CD8-positive, alpha-beta memory T cell (primary cell): ENCODE measurements around the gene UBE2N. TPM values are rescaled to one million over a fixed set of nuclear protein-coding genes. Genes with fewer than 3 reads are reported as not detected.
"Not testable (repeated sequence)": the region's sequence is repeated elsewhere in the genome, so short reads cannot be mapped to it uniquely, and the experiment has no call there.

ENCODE experiments used
- CTCF ChIA-PET: fragments of 350-600 bp; sonication (Branson Sonifier 250); formaldehyde crosslinking; loops from one replicate; lab custom pipeline; 2021; ENCODE audit warnings: antibody characterized with exemption; lab: Charles Lee
- POLR2A ChIA-PET: fragments of 350-600 bp; sonication (Branson Sonifier 250); formaldehyde crosslinking; loops from one replicate; lab custom pipeline; 2021; ENCODE audit warnings: antibody characterized with exemption; lab: Charles Lee
- DNase-seq, 5 donors: peaks; one replicate each; pipeline versions ENCODE4 v3.0.0 to v3.0.0-alpha.2; 2020 to 2022; ENCODE audit warnings: mixed read lengths in 1 of 5
- H3K27ac ChIP-seq: one replicate; pipeline ENCODE4 v1.7.0; 2013; ENCODE audit warnings: low read depth, mild to moderate bottlenecking, low read length, moderate library complexity
- H3K27me3 ChIP-seq: 2 replicates; pipeline ENCODE4 v1.7.0; 2013; ENCODE audit warnings: low read length, mild to moderate bottlenecking; ENCODE audit not compliant: insufficient read depth, poor library complexity, severe bottlenecking
- H3K36me3 ChIP-seq: 2 replicates; pipeline ENCODE4 v1.7.0; 2013; ENCODE audit warnings: mild to moderate bottlenecking, low read length, moderate library complexity; ENCODE audit not compliant: insufficient read depth
- H3K4me1 ChIP-seq: 2 replicates; pipeline ENCODE4 v1.7.0; 2013; ENCODE audit warnings: mild to moderate bottlenecking, low read length, moderate library complexity; ENCODE audit not compliant: insufficient read depth
- H3K4me3 ChIP-seq: 2 replicates; pipeline ENCODE4 v1.7.0; 2013; ENCODE audit warnings: mild to moderate bottlenecking, low read length
- H3K9me3 ChIP-seq: 2 replicates; pipeline ENCODE4 v1.7.0; 2013; ENCODE audit warnings: mild to moderate bottlenecking, low read length
- H3K27ac Mint-ChIP-seq, 8 donors: one replicate each; pipeline ENCODE4 v1.8.0; 2020 to 2021; ENCODE audit warnings: mixed read lengths in 8 of 8, mild to moderate bottlenecking in 6 of 8, inconsistent platforms in 3 of 8, moderate library complexity in 3 of 8
- H3K27me3 Mint-ChIP-seq, 2 donors: one replicate each; pipeline ENCODE4 v1.8.0; 2020 to 2021; ENCODE audit warnings: mixed read lengths in 2 of 2, mild to moderate bottlenecking in 1 of 2, moderate library complexity in 1 of 2
- H3K36me3 Mint-ChIP-seq, 3 donors: one replicate each; pipeline ENCODE4 v1.8.0; 2020 to 2021; ENCODE audit warnings: mixed read lengths in 3 of 3, inconsistent platforms in 1 of 3, mild to moderate bottlenecking in 1 of 3
- H3K4me1 Mint-ChIP-seq, 3 donors: one replicate each; pipeline ENCODE4 v1.8.0; 2020 to 2021; ENCODE audit warnings: mixed read lengths in 3 of 3, inconsistent platforms in 1 of 3, mild to moderate bottlenecking in 1 of 3
- H3K4me3 Mint-ChIP-seq, 7 donors: one replicate each; pipeline ENCODE4 v1.8.0; 2020 to 2021; ENCODE audit warnings: mixed read lengths in 7 of 7, mild to moderate bottlenecking in 6 of 7, moderate library complexity in 4 of 7, inconsistent platforms in 2 of 7
- H3K9me3 Mint-ChIP-seq, 5 donors: one replicate each; pipeline ENCODE4 v1.8.0; 2020 to 2022; ENCODE audit warnings: mixed read lengths in 5 of 5, mild to moderate bottlenecking in 3 of 5, moderate library complexity in 2 of 5, inconsistent platforms in 1 of 5
- polyA plus RNA-seq: library from polyadenylated mRNA; unstranded; fragments of 300-500 nt; fragmentation: Illumina TruSeq; gene quantifications from one replicate; pipeline ENCODE4 v1.2.3, GENCODE V29; 2021
- total RNA-seq, 2 experiments: library from RNA; stranded (reverse); gene quantifications; one replicate each; pipeline ENCODE4 v1.2.3, GENCODE V29; 2021

UBE2N gene
- total and polyA plus RNA-seq, 3 experiments from 2014 or later, result 157 to 244 (median 236) TPM

DNA sequence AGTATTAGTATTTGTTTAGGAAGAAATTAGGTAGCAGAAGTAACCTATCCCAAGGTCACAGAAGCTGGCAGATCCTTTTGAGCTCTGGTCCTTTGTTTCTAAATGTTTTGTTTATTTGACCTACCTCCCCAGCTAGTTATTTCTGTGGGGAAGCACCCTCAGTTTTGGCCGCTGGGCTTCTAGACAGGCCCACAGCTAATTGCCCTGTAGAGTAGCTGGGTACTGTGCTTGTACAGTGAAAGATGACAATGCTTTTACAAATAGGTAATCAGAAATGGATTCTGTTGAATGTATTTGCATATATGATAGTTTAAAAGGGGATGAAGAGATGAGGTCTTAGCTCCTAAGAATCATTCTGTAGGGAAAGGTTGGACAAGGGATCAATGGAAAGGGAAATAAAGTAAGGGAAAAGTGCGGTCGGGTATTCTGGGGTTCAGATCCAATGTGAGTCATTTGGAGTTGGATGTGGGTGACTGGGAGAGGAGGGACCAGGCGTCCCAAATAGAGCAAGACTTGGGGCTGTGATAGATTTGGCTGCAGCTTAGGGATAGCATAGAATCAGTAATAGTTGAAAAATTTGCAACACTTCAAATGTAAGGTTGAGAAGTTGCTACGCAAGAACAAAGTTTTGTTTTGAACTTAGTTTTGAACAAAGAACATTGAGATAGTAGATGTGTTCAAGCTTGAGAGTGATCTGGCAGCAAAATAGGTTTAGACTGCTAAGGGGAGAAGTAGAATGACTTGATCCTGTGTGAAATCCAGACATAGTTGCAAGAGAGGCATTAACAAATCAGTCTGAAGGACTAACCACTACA is 60.4 kb downstream of the UBE2N start:
- no peaks in the 10 kb centered on the region for H3K9me3 Mint-ChIP-seq
- Histone ChIP-seq H3K36me3 (no peaks in the 10 kb centered on the region), H3K4me3 (peak overlapping the region; percentile 5), H3K4me1 (peaks cover 46% of the 10 kb centered on the region), H3K27me3 (no peaks in the 10 kb centered on the region), H3K9me3 (no peaks in the 10 kb centered on the region), H3K27ac (peak overlapping the region; percentile 93)
- ChIA-PET CTCF (interaction anchor here (1.0 to 3.6 kb wide), 11 partner anchors 11 to 721 kb away, joined by 3 to 15 read pairs (median 4); no protein-coding TSS in a partner anchor), POLR2A (interaction anchor here (1.5 kb wide), 1 partner anchor 61 kb away, joined by 4 read pairs; the partner anchor contains the start of gene UBE2N)
- H3K27ac Mint-ChIP-seq, result peak overlapping the region in 7 of 8 donors; percentile 4 to 90 (median 59)
- H3K4me3 Mint-ChIP-seq, result peak overlapping the region; percentile 13 to 100 (median 97)
- no peaks in the 10 kb centered on the region for H3K27me3 Mint-ChIP-seq
- peaks cover 0 to 15% (median 3%) of the 10 kb centered on the region in 3 donors for H3K36me3 Mint-ChIP-seq
- DNase-seq, result no peak
- H3K4me1 Mint-ChIP-seq, result peaks cover 48 to 68% (median 63%) of the 10 kb centered on the region in 3 donors

DNA sequence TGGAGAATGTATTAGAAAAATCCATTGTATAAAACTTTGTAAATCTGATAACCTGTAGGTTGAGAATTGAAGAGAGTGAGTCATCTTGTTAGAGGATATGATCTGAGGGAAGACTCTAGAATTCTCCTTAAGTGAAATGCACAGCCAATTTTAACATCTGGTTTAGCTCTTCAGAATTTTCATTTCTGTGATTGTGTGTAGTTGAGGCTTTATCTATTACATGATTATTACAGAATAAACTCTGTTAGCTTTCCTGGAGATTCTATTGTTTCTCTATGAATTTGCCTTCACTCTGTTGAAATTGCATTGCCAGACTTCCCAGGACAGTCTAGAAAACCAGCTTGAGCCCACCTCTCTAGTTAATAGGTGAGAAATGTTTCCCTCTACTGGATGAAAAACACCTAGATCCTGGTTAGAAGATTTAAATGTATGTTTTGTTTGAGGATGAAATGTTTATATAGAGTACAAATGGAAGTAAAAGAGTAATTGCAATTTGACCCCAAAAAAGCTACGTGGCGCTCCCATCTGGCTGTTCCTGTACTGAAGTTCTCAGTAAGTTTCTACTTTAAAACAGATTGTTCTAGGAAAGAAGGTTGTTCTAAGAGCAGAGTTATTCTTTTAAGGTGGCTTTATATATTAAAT is 61.1 kb downstream of the UBE2N start:
- no peaks in the 10 kb centered on the region for H3K27me3 Mint-ChIP-seq
- peaks cover 48 to 68% (median 61%) of the 10 kb centered on the region in 3 donors for H3K4me1 Mint-ChIP-seq
- Histone ChIP-seq H3K4me3 (peak overlapping the region; percentile 78), H3K27ac (peak overlapping the region; percentile 93), H3K4me1 (peaks cover 45% of the 10 kb centered on the region), H3K9me3 (no peaks in the 10 kb centered on the region), H3K27me3 (no peaks in the 10 kb centered on the region), H3K36me3 (no peaks in the 10 kb centered on the region)
- CTCF ChIA-PET, result interaction anchor here (1.0 to 3.6 kb wide), 9 partner anchors 11 to 721 kb away, joined by 3 to 15 read pairs (median 4); no protein-coding TSS in a partner anchor
- no peaks in the 10 kb centered on the region for H3K9me3 Mint-ChIP-seq
- H3K4me3 Mint-ChIP-seq, result peak overlapping the region; percentile 93 to 100 (median 99)
- H3K36me3 Mint-ChIP-seq, result peaks cover 0 to 15% (median 3%) of the 10 kb centered on the region in 3 donors
- H3K27ac Mint-ChIP-seq, result peak overlapping the region; percentile 30 to 99 (median 84)
- no peak for DNase-seq
- POLR2A ChIA-PET, result interaction anchor here (1.5 kb wide), 1 partner anchor 61 kb away, joined by 4 read pairs; the partner anchor contains the start of gene UBE2N

- Histone ChIP-seq H3K4me3 (peak overlapping the region; percentile 78), H3K36me3 (no peaks in the 10 kb centered on the region), H3K9me3 (no peaks in the 10 kb centered on the region), H3K27ac (peak overlapping the region; percentile 93), H3K4me1 (peaks cover 39% of the 10 kb centered on the region), H3K27me3 (no peaks in the 10 kb centered on the region)
- ChIA-PET CTCF (interaction anchor here (1.0 to 3.6 kb wide), 8 partner anchors 12 to 722 kb away, joined by 3 to 15 read pairs (median 4); no protein-coding TSS in a partner anchor), POLR2A (interaction anchor here (1.5 kb wide), 1 partner anchor 62 kb away, joined by 4 read pairs; the partner anchor contains the start of gene UBE2N)
- H3K9me3 Mint-ChIP-seq, result no peaks in the 10 kb centered on the region
- peaks cover 0 to 12% (median 3%) of the 10 kb centered on the region in 3 donors for H3K36me3 Mint-ChIP-seq
- H3K27ac Mint-ChIP-seq, result peak overlapping the region; percentile 90 to 99 (median 99)
- peak overlapping the region; percentile 93 to 100 (median 99) for H3K4me3 Mint-ChIP-seq
- H3K4me1 Mint-ChIP-seq, result peaks cover 42 to 61% (median 55%) of the 10 kb centered on the region in 3 donors
- no peak for DNase-seq
- H3K27me3 Mint-ChIP-seq, result no peaks in the 10 kb centered on the region
These were observed 61.8 kb downstream of the UBE2N start for GRCh38 chr12:93379981-93380361.

GRCh38 chr12:93379326-93379980 is 62.3 kb downstream of the UBE2N start:
- peak in 1 of 5 donors; percentile 10 for DNase-seq
- ChIA-PET POLR2A (interaction anchor here (0.7 to 1.5 kb wide), 2 partner anchors 62 to 786 kb away, joined by 3 to 4 read pairs; partner anchors contain the start of gene UBE2N), CTCF (interaction anchor here (1.3 kb wide), 1 partner anchor 15 kb away, joined by 4 read pairs; no protein-coding TSS in a partner anchor)
- H3K4me1 ChIP-seq, result peaks cover 35% of the 10 kb centered on the region
- no peaks in the 10 kb centered on the region for H3K36me3 ChIP-seq
- peak overlapping the region; percentile 93 for H3K27ac ChIP-seq
- Mint-ChIP-seq H3K27me3 (no peaks in the 10 kb centered on the region), H3K36me3 (peaks cover 0 to 11% (median 3%) of the 10 kb centered on the region in 3 donors), H3K4me1 (peaks cover 41 to 58% (median 53%) of the 10 kb centered on the region in 3 donors), H3K9me3 (no peaks in the 10 kb centered on the region), H3K27ac (peak overlapping the region; percentile 90 to 99 (median 99)), H3K4me3 (peak overlapping the region; percentile 93 to 100 (median 99))
- peak overlapping the region; percentile 78 for H3K4me3 ChIP-seq
- H3K9me3 ChIP-seq, result no peaks in the 10 kb centered on the region
- H3K27me3 ChIP-seq, result no peaks in the 10 kb centered on the region

DNA sequence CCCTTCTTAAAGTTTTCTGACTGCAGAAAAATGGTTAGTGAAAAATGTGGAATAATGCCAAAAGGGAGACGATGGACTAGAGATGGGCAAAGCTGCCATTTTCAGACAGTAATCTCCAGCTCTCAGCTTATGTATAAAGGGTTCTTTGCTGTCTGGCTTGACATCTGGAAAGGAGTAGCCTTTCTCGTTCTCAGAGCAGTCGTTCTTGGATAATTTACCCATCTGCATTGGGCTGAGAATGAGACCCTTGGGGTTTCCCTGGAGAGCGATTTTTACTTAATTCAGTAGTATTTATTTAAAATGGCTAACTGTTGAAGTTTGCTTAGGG is 62.8 kb downstream of the UBE2N start:
- no peaks in the 10 kb centered on the region for H3K27me3 Mint-ChIP-seq
- no peaks in the 10 kb centered on the region for H3K9me3 Mint-ChIP-seq
- ChIA-PET CTCF (no interaction called here), POLR2A (interaction anchor here (0.7 kb wide), 1 partner anchor 786 kb away, joined by 3 read pairs; no protein-coding TSS in a partner anchor)
- peaks cover 38 to 54% (median 53%) of the 10 kb centered on the region in 3 donors for H3K4me1 Mint-ChIP-seq
- H3K27ac ChIP-seq, result peak overlapping the region; percentile 93
- H3K36me3 Mint-ChIP-seq, result peaks cover 0 to 11% (median 3%) of the 10 kb centered on the region in 3 donors
- H3K4me3 ChIP-seq, result peak overlapping the region; percentile 78
- no peaks in the 10 kb centered on the region for H3K27me3 ChIP-seq
- no peaks in the 10 kb centered on the region for H3K36me3 ChIP-seq
- H3K4me3 Mint-ChIP-seq, result peak overlapping the region; percentile 93 to 100 (median 99)
- peaks cover 35% of the 10 kb centered on the region for H3K4me1 ChIP-seq
- peak overlapping the region; percentile 90 to 99 (median 99) for H3K27ac Mint-ChIP-seq
- H3K9me3 ChIP-seq, result no peaks in the 10 kb centered on the region
- DNase-seq, result no peak

GRCh38 chr12:93378196-93378997 is 63.4 kb downstream of the UBE2N start:
- DNase-seq, result peak; percentile 37 to 75 (median 61)
- H3K27ac Mint-ChIP-seq, result peak overlapping the region; percentile 90 to 99 (median 99)
- H3K27me3 Mint-ChIP-seq, H3K36me3 ChIP-seq, H3K9me3 Mint-ChIP-seq, H3K27me3 ChIP-seq, H3K9me3 ChIP-seq, CTCF ChIA-PET: not testable (repeated sequence)
- peak overlapping the region; percentile 78 for H3K4me3 ChIP-seq
- peak overlapping the region; percentile 93 for H3K27ac ChIP-seq
- peaks cover 0 to 11% (median 3%) of the 10 kb centered on the region in 3 donors for H3K36me3 Mint-ChIP-seq
- H3K4me1 Mint-ChIP-seq, result peaks cover 37 to 52% (median 49%) of the 10 kb centered on the region in 3 donors
- POLR2A ChIA-PET, result interaction anchor here (0.7 kb wide), 1 partner anchor 785 kb away, joined by 3 read pairs; no protein-coding TSS in a partner anchor
- peak overlapping the region; percentile 93 to 100 (median 99) for H3K4me3 Mint-ChIP-seq
- peaks cover 31% of the 10 kb centered on the region for H3K4me1 ChIP-seq
